Measurements from ENCODE around the gene CDYL.
A peak's percentile ranks its signal among the peaks of the same experiment; 100 is the strongest.

The CDYL gene

GRCh38 chr6:4906293-4907276 is 130.4 kb downstream of the CDYL start:
- no peak overlapping the region for H2AFZ ChIP-seq (ENCODE audit: low read depth)
- peak overlapping the region; percentile 75 for H3K4me2 ChIP-seq
- no peak for TF ChIP-seq CTCF (conservative IDR thresholded peaks at IDR 0.05; ENCODE audit: low read depth, low read length)
- no peaks in the 10 kb centered on the region for H3K36me3 ChIP-seq (ENCODE audit: insufficient read depth)
- H3K27ac ChIP-seq = peak overlapping the region; percentile 48; the same call in 1 of the 2 replicates
- H3K79me2 ChIP-seq (ENCODE audit: insufficient read depth, low read depth) = peaks cover 95% of the 10 kb centered on the region; the same call in 1 of the 2 replicates
- peaks cover 4% of the 10 kb centered on the region; the same call in 1 of the 2 replicates for H4K20me1 ChIP-seq (ENCODE audit: insufficient read depth)
- H3K4me1 ChIP-seq (ENCODE audit: low read depth, poor library complexity, severe bottlenecking) = peaks cover 66% of the 10 kb centered on the region
- no peak overlapping the region for H3K4me3 ChIP-seq (IDR thresholded peaks at IDR 0.05; ENCODE audit: insufficient read depth, low read depth, low read length)
- no peaks in the 10 kb centered on the region for H3K27me3 ChIP-seq (ENCODE audit: insufficient read depth, low read depth)
- no peak overlapping the region for H3K9ac ChIP-seq

DNA sequence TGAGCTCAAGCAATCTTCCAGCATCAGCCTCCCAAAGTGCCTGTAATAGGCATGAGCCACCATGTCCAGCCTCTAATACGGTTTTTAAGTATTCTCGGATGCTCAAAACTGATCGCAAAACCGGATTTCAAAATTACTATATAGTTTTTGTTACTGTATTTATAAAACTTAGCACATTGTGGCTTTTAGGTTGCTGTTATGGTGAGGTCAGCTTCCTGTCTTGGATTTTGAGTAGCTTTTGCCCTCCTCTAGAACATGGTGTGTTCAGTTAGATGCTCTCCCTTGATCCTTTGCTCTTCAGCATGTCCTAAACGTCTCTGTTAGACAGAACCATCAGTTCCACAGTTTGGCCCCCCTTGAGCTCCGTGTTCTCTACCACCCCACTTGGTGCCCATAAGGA is 131.4 kb downstream of the CDYL start:
- peak overlapping the region; percentile 75 for H3K4me2 ChIP-seq
- no peak overlapping the region for H3K4me3 ChIP-seq (IDR thresholded peaks at IDR 0.05; ENCODE audit: insufficient read depth, low read depth, low read length)
- no peaks in the 10 kb centered on the region for H3K36me3 ChIP-seq (ENCODE audit: insufficient read depth)
- no peaks in the 10 kb centered on the region for H3K27me3 ChIP-seq (ENCODE audit: insufficient read depth, low read depth)
- no peak overlapping the region for H3K9ac ChIP-seq
- no peak overlapping the region for H3K27ac ChIP-seq
- peaks cover 98% of the 10 kb centered on the region; the same call in 1 of the 2 replicates for H3K79me2 ChIP-seq (ENCODE audit: insufficient read depth, low read depth)
- no peak overlapping the region for H2AFZ ChIP-seq (ENCODE audit: low read depth)
- peaks cover 56% of the 10 kb centered on the region for H3K4me1 ChIP-seq (ENCODE audit: low read depth, poor library complexity, severe bottlenecking)
- H4K20me1 ChIP-seq (ENCODE audit: insufficient read depth) = peaks cover 4% of the 10 kb centered on the region; the same call in 1 of the 2 replicates
- TF ChIP-seq CTCF (conservative IDR thresholded peaks at IDR 0.05; ENCODE audit: low read depth, low read length) = no peak

DNA sequence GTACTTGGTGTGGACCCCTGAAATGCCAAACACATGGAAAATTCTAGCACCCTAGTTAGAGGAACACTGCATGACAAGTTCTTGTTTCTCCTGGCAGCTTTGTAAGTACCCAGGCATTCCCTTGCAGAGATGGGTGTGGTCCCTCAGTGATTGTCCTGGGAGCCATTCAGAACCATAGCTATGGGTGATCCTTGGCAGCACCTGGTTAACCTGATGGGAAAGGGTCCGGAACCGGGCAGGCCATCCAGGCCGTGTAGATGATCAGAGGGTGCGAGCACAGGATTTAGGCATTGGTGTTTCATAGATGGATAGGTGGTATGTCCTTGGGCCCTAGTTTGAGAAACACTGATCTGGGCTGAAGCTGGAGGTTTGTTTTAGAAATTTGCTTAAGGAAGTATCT is 131.9 kb downstream of the CDYL start:
- H3K4me3 ChIP-seq (IDR thresholded peaks at IDR 0.05; ENCODE audit: insufficient read depth, low read depth, low read length) = no peak overlapping the region
- no peaks in the 10 kb centered on the region for H3K27me3 ChIP-seq (ENCODE audit: insufficient read depth, low read depth)
- peaks cover 52% of the 10 kb centered on the region for H3K4me1 ChIP-seq (ENCODE audit: low read depth, poor library complexity, severe bottlenecking)
- no peak overlapping the region for H3K27ac ChIP-seq
- H3K36me3 ChIP-seq (ENCODE audit: insufficient read depth) = no peaks in the 10 kb centered on the region
- H2AFZ ChIP-seq (ENCODE audit: low read depth) = no peak overlapping the region
- TF ChIP-seq CTCF (conservative IDR thresholded peaks at IDR 0.05; ENCODE audit: low read depth, low read length) = no peak
- no peak overlapping the region for H3K9ac ChIP-seq
- H3K79me2 ChIP-seq (ENCODE audit: insufficient read depth, low read depth) = peaks cover 95% of the 10 kb centered on the region; the same call in 1 of the 2 replicates
- H3K4me2 ChIP-seq = peak overlapping the region; percentile 75
- H4K20me1 ChIP-seq (ENCODE audit: insufficient read depth) = peaks cover 4% of the 10 kb centered on the region; the same call in 1 of the 2 replicates

DNA sequence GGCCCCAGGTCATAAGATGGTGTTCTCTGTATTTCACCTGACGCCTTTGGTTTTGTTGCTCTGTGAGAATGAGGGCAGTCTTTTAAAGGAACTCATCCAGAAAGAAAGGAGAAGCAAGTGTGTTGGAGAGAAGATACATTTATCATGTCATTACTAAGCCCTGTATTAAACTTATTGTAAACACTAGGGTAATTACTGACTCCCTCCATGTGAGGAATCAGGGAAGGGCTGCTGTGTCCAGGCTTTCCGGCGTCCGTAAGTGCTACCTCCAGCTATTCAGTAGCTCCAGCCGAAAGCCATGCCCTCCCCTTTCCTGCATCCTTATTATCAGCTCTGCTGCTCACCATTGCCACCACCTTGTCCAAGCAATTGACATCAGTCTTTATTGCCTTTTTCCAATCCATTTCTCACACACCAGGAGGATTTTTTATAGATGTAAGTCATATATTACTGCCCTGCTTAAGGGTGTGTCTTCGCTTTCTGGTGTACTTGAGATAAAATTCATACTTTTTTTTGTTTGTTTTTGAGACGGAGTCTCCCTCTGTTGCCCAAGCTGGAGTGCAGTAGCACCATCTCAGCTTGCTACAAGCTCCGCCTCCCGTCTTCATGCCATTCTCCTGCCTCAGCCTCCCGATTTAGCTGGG is 133.0 kb downstream of the CDYL start:
- no peak for TF ChIP-seq CTCF (conservative IDR thresholded peaks at IDR 0.05; ENCODE audit: low read depth, low read length)
- Histone ChIP-seq H3K79me2 (ENCODE audit: insufficient read depth, low read depth) (peaks cover 96% of the 10 kb centered on the region; the same call in 1 of the 2 replicates), H2AFZ (ENCODE audit: low read depth) (no peak overlapping the region), H3K4me2 (no peak overlapping the region), H4K20me1 (ENCODE audit: insufficient read depth) (peaks cover 8% of the 10 kb centered on the region; the same call in 1 of the 2 replicates), H3K36me3 (ENCODE audit: insufficient read depth) (no peaks in the 10 kb centered on the region), H3K27ac (no peak overlapping the region), H3K4me3 (IDR thresholded peaks at IDR 0.05; ENCODE audit: insufficient read depth, low read depth, low read length) (no peak overlapping the region), H3K27me3 (ENCODE audit: insufficient read depth, low read depth) (no peaks in the 10 kb centered on the region), H3K9ac (no peak overlapping the region), H3K4me1 (ENCODE audit: low read depth, poor library complexity, severe bottlenecking) (peaks cover 52% of the 10 kb centered on the region)
